ENCODE results near the gene RABAC1. TPM values are rescaled to one million over a fixed set of nuclear protein-coding genes. Genes with fewer than 3 reads are reported as not detected.

Gene RABAC1
- total RNA-seq, 1 donor from 2014 or later: 56.7 TPM

Other genes starting within 250 kb of the RABAC1 start
- 0.11 TPM for gene CEACAM6, start 203.8 kb downstream of the RABAC1 start, total RNA-seq
- not detected for gene CEACAM3, start 162.7 kb downstream of the RABAC1 start, total RNA-seq
- not detected for gene LYPD4, start 114.6 kb downstream of the RABAC1 start, total RNA-seq
- gene DMRTC2, start 114.3 kb downstream of the RABAC1 start, total RNA-seq: not detected
- 611 TPM for gene RPS19, start 99.1 kb downstream of the RABAC1 start, total RNA-seq
- gene CD79A, start 82.0 kb downstream of the RABAC1 start, total RNA-seq: not detected
- 28.3 TPM for gene ARHGEF1, start 76.1 kb downstream of the RABAC1 start, total RNA-seq
- not detected for gene ERFL, start 30.9 kb downstream of the RABAC1 start, total RNA-seq
- gene ATP1A3, start 34.9 kb upstream of the RABAC1 start, total RNA-seq: 375 TPM
- 2.1 TPM for gene GRIK5, start 110.9 kb upstream of the RABAC1 start, total RNA-seq
- gene ZNF574, start 116.8 kb upstream of the RABAC1 start, total RNA-seq: 7.1 TPM
- 1.2 TPM for gene POU2F2, start 173.1 kb upstream of the RABAC1 start, total RNA-seq

Measured in left ventricle myocardium inferior (tissue), 1 donor.